GM21381 (cell line): Measurements from ENCODE around the gene CPAMD8.
"Not testable (repeated sequence)": the region's sequence is repeated elsewhere in the genome, so short reads cannot be mapped to it uniquely, and the experiment has no call there.

ENCODE experiments used
- ATAC-seq: cut with Tn5 transposase; IDR thresholded peaks from one replicate; pipeline ENCODE4 v1.9.1; 2021; ENCODE audit warnings: mild to moderate bottlenecking, moderate library complexity; ENCODE audit not compliant: unreplicated experiment

Gene CPAMD8

GRCh38 chr19:16878181-16878965 is 148.2 kb downstream of the CPAMD8 start:
- ATAC-seq: no peak

GRCh38 chr19:16877581-16877980 is 149.0 kb downstream of the CPAMD8 start:
- no peak for ATAC-seq

GRCh38 chr19:16876904-16877361 is 149.7 kb downstream of the CPAMD8 start:
- ATAC-seq: no peak

GRCh38 chr19:16875584-16876555 is 150.7 kb downstream of the CPAMD8 start:
- no peak for ATAC-seq

- ATAC-seq: not testable (repeated sequence)
Measured at GRCh38 chr19:16874978-16875299, 151.7 kb downstream of the CPAMD8 start.

GRCh38 chr19:16874250-16874977 is 152.2 kb downstream of the CPAMD8 start:
- no peak for ATAC-seq

GRCh38 chr19:16873594-16873993 is 153.0 kb downstream of the CPAMD8 start:
- ATAC-seq: no peak

- ATAC-seq: no peak
Measured at GRCh38 chr19:16872728-16873127, 153.9 kb downstream of the CPAMD8 start.

- ATAC-seq: no peak
Measured at GRCh38 chr19:16871871-16872270, 154.7 kb downstream of the CPAMD8 start.

GRCh38 chr19:16869331-16869972 is 157.2 kb downstream of the CPAMD8 start:
- ATAC-seq: no peak

- ATAC-seq: no peak
Measured at GRCh38 chr19:16868423-16869130, 158.0 kb downstream of the CPAMD8 start.

- no peak for ATAC-seq
Measured at GRCh38 chr19:16867211-16867610, 159.4 kb downstream of the CPAMD8 start.

GRCh38 chr19:16862826-16863415 is 163.7 kb downstream of the CPAMD8 start:
- no peak for ATAC-seq

GRCh38 chr19:16861834-16862233 is 164.8 kb downstream of the CPAMD8 start:
- ATAC-seq: no peak

- no peak for ATAC-seq
Measured at GRCh38 chr19:16861011-16861410, 165.6 kb downstream of the CPAMD8 start.

- ATAC-seq: no peak
Measured at GRCh38 chr19:16860118-16860517, 166.5 kb downstream of the CPAMD8 start.

- no peak for ATAC-seq
Measured at GRCh38 chr19:16859626-16860025, 167.0 kb downstream of the CPAMD8 start.

- ATAC-seq: no peak
Measured at GRCh38 chr19:16856091-16856490, 170.5 kb downstream of the CPAMD8 start.

- ATAC-seq: no peak
Measured at GRCh38 chr19:16853066-16853465, 173.5 kb downstream of the CPAMD8 start.
